NCI-H510A (cell line): ENCODE measurements around the gene PARVG.
"Not testable (repeated sequence)": the region's sequence is repeated elsewhere in the genome, so short reads cannot be mapped to it uniquely, and the experiment has no call there.

ENCODE experiments used
- DNase-seq: peaks from one replicate; lab custom pipeline; 2025; lab: John Stamatoyannopoulos, UW

PARVG gene

DNA sequence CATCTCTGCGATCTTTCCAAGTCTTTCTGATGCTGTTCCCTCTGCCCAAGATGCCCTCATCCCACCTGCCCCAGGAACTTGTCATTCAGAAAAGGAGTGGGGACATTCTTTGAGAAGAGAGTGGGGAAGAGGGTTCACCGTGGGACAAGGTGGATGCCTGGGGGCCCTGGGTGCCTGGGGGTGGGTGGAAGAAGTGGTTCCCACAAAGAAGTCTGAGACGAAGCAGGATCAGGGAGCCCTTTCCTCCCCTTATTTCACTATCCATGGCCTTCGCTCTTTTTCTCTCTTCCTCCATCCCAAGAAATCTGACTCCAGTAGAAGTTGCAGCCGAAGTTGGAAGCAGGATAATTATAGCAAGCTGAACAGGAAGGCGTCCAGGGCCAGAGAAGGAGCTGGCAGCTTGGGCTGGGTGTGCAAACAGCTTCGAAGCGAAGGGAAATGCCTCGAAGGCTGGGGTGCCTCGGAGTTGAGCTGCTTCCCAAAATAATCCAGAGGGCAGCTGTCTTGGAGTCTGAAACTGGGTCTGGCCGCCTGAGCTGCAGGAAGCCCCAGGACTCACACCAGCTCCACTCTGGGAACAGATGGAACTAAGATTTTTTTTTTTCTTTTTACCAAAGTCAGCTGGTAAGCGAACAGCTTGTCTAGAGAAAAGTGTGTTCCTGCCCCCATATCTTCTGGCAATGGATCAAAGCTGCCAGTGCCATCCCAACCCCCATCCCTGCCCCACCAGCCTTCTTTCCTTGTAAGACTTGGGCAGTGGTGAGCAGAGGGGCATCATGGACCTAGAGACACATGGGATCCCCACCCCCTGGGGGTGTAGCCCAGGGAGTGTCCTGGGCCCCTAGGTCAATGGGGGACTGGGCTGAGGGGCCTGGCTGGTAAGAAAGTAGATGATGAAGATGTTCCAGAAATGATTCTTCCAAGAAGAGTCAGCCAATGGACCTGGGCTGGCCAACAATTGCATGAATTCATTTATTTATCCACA, 31.5 kb downstream of the PARVG start:
- DNase-seq: no peak

DNA sequence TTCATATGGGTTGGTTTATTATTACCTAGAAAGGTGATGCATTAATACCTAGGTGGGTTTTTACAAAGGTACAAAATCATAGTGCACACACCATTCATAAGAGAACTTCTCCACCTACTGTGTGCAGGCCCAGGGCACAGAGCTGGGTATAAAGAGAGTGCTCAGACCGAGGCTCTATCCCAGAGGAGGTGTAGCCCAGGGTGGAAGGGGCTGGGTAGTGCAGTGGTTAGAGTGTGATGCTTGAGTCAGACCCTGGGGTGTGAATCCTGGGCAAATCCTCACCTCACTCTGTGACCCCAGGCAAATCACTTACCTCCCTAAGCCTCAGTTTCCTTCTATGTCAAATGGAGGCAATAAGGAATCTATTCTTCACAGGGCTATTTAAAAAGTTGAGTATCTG, 32.2 kb downstream of the PARVG start:
- no peak for DNase-seq

DNA sequence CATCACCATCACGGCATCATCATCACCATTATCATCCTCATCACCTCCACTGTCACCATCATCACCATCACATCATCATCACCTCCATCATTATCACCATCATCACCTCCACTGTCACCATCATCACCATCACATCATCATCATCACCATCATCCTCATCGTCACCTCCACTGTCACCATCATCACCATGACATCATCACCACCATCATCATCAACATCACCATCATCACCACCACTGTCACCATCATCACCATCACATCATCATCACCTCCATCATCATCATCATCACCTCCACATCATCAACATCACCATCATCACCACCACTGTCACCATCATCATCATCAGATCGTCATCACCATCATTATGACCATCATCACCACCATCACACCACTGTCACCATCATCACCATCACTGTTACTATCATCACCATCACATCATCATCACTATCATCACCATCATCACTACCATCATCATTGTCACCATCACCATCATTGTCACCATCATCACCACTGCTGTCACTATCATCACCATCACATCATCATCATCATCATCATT, 32.8 kb downstream of the PARVG start:
- DNase-seq: no peak

DNA sequence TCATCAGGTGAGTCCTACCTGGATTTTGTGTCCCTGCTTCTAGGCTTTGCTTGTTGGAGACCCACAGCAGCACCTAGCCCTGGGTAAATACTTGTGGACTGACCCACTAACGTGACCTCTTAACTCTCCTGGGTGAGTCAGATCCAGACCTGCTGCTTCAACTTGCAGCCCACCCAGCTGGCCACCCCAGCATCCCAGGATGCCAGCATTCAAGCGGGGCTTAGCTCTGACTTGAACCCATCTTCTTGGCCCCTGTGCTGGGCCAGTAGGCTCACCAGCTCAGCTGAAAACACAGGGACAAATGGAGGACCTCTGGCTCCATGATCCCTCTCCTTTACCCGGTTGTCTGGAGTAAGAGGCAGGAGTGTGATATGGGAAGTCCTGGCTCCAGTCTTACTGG, 33.5 kb downstream of the PARVG start:
- no peak for DNase-seq

DNA sequence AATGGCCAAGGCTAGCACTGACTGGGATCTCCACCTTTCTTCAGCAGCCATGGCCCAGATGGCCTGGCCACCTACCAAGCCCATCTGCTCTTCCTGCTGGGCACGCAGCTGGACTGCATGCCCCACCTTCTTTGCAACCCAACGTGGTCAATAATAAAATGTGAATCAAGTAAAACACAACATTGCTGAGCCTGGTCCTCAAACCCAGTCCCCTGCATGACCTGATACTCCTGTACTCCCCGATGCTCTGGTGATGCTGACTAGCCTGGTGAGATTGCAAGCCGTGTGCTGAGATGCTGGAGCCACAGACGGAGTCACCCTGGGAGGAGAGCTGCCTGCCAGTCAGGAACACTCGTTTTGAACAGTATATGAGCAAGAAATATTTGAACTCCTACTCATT, 34.0 kb downstream of the PARVG start:
- no peak for DNase-seq

DNA sequence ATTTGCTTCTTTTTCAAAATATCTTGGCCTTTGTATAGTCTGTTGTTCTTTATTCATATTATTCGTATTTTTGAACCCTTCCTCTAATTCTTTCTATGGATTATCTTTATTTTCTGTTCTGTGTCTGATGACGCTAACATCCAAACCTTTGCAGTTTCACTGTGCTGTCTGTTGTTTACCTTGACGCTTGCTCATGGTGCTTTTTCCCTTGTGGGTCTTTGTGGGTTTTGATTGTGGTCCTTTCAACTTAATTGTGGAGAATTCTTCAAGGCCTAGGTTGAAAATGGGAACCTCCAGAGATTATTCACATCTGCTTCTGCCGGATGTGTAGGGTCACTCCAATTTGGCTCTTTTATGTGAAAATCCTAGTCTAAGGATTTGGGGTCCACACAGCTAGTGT, 34.6 kb downstream of the PARVG start:
- no peak for DNase-seq

GRCh38 chr22:44217346-44217745, 36.6 kb downstream of the PARVG start:
- no peak for DNase-seq

- no peak for DNase-seq
These were observed 37.3 kb downstream of the PARVG start for GRCh38 chr22:44218071-44218470.

- DNase-seq: no peak
These were observed 38.6 kb downstream of the PARVG start for GRCh38 chr22:44219101-44219870.

DNA sequence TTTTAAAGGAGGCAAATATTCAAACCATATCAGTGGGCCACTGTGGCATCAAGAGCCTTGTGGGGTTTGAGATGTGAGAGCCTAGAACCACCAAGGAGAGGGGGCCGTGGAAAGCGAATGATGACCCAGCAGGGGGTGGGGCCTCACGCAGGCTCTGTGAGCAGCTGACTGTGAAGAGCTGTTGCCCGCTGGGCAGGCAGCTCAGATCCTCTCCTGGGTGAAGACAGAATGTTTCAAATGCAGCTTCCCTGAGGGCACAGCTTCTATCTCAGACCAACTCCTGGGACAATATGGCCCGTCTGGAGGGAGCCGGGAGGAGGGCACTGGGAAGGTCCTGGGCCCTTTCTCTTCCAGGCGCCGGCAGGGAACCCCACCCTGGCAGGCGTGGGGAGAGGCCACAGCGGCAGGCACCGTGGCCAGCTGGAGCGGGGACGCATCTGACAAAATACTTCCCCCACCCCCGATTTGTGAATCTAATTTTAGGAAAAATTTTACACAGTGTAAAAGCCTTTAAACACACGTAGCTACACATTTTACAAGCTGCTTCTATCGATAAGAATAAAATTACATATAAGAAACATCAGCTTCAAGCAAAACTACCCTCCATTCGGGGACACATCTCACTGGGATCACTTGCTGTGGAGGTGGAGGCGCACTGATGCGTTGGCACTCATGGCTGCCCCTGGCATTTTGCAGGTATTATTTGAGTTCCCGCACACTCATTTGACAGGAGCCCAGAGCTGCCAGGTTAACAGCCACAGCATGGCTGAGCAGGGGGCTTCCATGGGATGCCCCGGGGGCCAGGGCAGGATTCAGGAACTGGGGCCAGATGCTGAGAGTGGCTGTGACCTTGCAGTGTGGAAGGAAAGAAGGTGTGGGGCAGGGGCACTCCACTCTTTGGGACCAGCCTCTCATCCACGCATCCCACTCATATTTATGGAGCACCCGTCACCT, 40.3 kb downstream of the PARVG start:
- DNase-seq: no peak

DNA sequence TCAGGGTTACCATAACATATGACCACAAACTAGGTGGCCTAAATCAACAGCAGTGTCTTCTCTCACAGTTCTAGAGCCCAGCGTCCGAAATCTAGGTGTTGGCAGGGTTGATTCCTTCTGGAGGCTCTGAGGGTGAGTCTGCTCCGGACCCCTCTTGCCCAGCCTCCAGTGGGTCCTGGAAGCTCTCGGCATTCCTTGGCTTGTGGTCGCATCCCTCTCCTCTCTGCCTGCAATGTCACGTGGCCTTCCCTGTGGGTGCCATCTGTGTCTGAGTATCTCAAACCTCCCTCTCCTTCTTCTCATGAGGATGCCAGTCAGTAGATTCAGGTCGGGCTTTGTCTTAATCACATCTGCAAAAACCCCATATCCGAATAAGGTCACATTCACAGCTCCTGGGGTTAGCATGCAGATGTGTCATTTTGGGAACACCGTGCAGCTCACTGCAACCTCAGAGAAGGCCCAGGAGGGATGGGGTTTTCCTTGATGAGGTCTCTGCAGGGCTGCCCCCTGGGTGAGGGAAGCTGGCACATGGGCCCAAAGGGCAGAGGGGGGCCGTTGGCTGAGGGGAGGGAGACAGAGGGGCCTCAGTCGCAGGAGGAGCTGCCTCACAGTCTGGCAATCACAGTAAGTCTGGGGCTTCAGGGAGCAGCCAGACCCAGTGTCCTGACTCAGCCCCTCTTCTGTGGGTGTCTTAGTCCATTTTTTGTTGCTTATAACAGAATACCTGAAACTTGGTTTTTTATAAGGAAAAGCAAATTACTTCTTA, 41.2 kb downstream of the PARVG start:
- DNase-seq: no peak

DNA sequence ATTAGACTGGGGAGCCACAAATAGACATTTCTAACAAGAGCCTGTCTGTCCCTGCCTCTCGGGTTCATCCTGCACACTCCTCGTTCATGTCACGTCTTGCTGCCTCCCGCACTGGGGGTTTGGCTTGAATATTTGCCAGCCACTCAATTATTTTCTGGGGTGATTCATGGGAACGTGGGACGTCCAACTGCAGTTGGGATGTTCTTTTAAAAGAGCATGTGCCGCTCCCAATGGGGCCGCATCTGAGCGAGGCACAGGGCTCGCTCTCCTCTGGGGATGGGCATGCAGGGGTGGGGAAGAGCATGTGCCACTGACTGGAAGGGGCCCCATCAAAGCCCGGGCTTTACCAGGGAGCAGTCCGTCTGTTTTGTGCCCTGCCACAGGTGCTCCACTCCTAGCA, 43.4 kb downstream of the PARVG start:
- DNase-seq: no peak

GRCh38 chr22:44225091-44225689, 44.5 kb downstream of the PARVG start:
- DNase-seq: no peak

- no peak for DNase-seq
These were observed 45.1 kb downstream of the PARVG start for GRCh38 chr22:44225812-44226211.

- no peak for DNase-seq
These were observed 48.6 kb downstream of the PARVG start for GRCh38 chr22:44229331-44229730.

- DNase-seq: no peak
These were observed 49.1 kb downstream of the PARVG start for GRCh38 chr22:44229809-44230208.

- no peak for DNase-seq
These were observed 50.5 kb downstream of the PARVG start for GRCh38 chr22:44231233-44231632.

DNA sequence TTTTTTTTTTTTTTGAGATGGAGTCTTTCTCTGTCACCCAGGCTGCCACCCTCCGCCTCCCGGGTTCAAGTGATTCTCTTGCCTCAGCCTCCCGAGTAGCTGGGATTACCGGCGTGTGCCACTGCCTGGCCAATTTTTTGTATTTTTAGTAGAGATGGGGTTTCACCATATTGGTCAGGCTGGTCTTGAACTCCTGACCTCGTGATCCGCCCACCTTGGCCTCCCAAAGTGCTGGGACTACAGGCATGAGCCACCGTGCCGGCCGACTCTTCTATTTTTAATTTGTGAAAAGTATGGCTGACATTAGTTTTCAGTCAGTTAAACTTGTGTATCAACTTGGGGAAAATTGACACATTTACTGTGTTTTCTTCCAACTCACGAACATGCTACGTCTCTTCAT, 53.6 kb downstream of the PARVG start:
- DNase-seq: not testable (repeated sequence)

GRCh38 chr22:44237290-44237689, 56.6 kb downstream of the PARVG start:
- no peak for DNase-seq

DNA sequence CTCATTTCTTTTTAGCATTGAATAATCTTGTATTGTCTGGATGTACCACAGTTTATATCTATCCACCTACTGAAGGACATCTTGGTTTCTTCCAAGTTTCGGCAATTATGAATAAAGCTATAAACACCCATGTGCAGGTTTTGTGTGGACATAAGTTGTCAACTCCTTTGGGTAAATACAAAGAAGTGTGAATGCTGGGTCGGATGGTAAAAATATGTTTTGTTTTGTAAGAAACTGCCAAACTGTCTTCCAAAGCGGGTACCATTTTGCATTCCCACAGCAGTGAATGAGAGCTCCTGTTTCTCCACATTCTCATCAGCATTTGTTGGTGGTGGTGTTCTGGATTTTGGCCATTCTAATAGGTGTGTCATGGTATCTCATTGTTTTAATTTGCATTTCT, 60.4 kb downstream of the PARVG start:
- not testable (repeated sequence) for DNase-seq
